Measurements from ENCODE around the gene SEMA3F.

Gene SEMA3F

GRCh38 chr3:50167069-50167840, 12.1 kb downstream of the SEMA3F start:
- no peak for TF ChIP-seq CTCF (conservative IDR thresholded peaks at IDR 0.05; ENCODE audit: low read depth)
- POLR2A ChIA-PET (ENCODE audit: low non-redundant PET): no interaction called here
- DNase-seq (ENCODE audit: low spot score): peak; percentile 70
- peak overlapping the region; percentile 99 for H3K27ac ChIP-seq
- CTCF ChIA-PET: interaction anchor here (0.7 kb wide), 1 partner anchor 30 kb away, joined by 3 read pairs; no protein-coding TSS in a partner anchor

GRCh38 chr3:50167841-50168209, 12.7 kb downstream of the SEMA3F start:
- TF ChIP-seq CTCF (conservative IDR thresholded peaks at IDR 0.05; ENCODE audit: low read depth): no peak
- no peak for DNase-seq (ENCODE audit: low spot score)
- ChIA-PET CTCF (interaction anchor here (0.7 kb wide), 1 partner anchor 30 kb away, joined by 3 read pairs; no protein-coding TSS in a partner anchor), POLR2A (ENCODE audit: low non-redundant PET) (no interaction called here)
- H3K27ac ChIP-seq: peak overlapping the region; percentile 99

GRCh38 chr3:50168388-50168787, 13.3 kb downstream of the SEMA3F start:
- TF ChIP-seq CTCF (conservative IDR thresholded peaks at IDR 0.05; ENCODE audit: low read depth): no peak
- CTCF ChIA-PET: no interaction called here
- H3K27ac ChIP-seq: peak overlapping the region; percentile 99

GRCh38 chr3:50168791-50169190, 13.7 kb downstream of the SEMA3F start:
- ChIA-PET CTCF (no interaction called here), POLR2A (ENCODE audit: low non-redundant PET) (no interaction called here)
- DNase-seq (ENCODE audit: low spot score): no peak
- peak overlapping the region; percentile 99 for H3K27ac ChIP-seq
- no peak for TF ChIP-seq CTCF (conservative IDR thresholded peaks at IDR 0.05; ENCODE audit: low read depth)

More at GRCh38 chr3:50168388-50168787, 13.3 kb downstream of the SEMA3F start:
- no peak for DNase-seq (ENCODE audit: low spot score)
- POLR2A ChIA-PET (ENCODE audit: low non-redundant PET): no interaction called here

- DNase-seq (ENCODE audit: low spot score): no peak
- H3K27ac ChIP-seq: peak overlapping the region; percentile 99
- no peak for TF ChIP-seq CTCF (conservative IDR thresholded peaks at IDR 0.05; ENCODE audit: low read depth)
- ChIA-PET CTCF (interaction anchor here (0.7 kb wide), 1 partner anchor 23 kb away, joined by 3 read pairs; no protein-coding TSS in a partner anchor), POLR2A (ENCODE audit: low non-redundant PET) (no interaction called here)
Measured at GRCh38 chr3:50169232-50169832, 14.2 kb downstream of the SEMA3F start.

- TF ChIP-seq CTCF (conservative IDR thresholded peaks at IDR 0.05; ENCODE audit: low read depth): no peak
- CTCF ChIA-PET: interaction anchor here (0.7 kb wide), 2 partner anchors 22 to 172 kb away, joined by 3 read pairs; no protein-coding TSS in a partner anchor
- no peak for DNase-seq (ENCODE audit: low spot score)
- H3K27ac ChIP-seq: peak overlapping the region; percentile 99
- POLR2A ChIA-PET (ENCODE audit: low non-redundant PET): no interaction called here
Measured at GRCh38 chr3:50169858-50170257, 14.7 kb downstream of the SEMA3F start.
